Measurements from ENCODE around the gene NOXO1.

NOXO1 gene

GRCh38 chr16:2009164-2009711 lies 28.0 kb upstream of the NOXO1 start:
- no peaks in the 10 kb centered on the region for H3K27me3 ChIP-seq (ENCODE audit: insufficient read depth, low read length)
- peak overlapping the region; percentile 89; the same call in 1 of the 2 replicates for H3K9ac ChIP-seq (ENCODE audit: low read depth, low read length)
- H3K9me3 ChIP-seq (ENCODE audit: insufficient read depth, low read depth, low read length) = no peaks in the 10 kb centered on the region
- H3K36me3 ChIP-seq (ENCODE audit: insufficient read depth, low read depth, low read length) = peaks cover 4% of the 10 kb centered on the region; the same call in 1 of the 2 replicates
- H3K27ac ChIP-seq (ENCODE audit: low read length) = no peak overlapping the region
- H3K4me1 ChIP-seq (ENCODE audit: insufficient read depth, low read length) = peaks cover 13% of the 10 kb centered on the region
- H3K4me3 ChIP-seq (ENCODE audit: low read length) = peak overlapping the region; percentile 80

GRCh38 chr16:2008631-2009163 lies 27.4 kb upstream of the NOXO1 start:
- Histone ChIP-seq H3K9me3 (ENCODE audit: insufficient read depth, low read depth, low read length) (no peaks in the 10 kb centered on the region), H3K27me3 (ENCODE audit: insufficient read depth, low read length) (no peaks in the 10 kb centered on the region), H3K9ac (ENCODE audit: low read depth, low read length) (peak overlapping the region; percentile 89; the same call in 1 of the 2 replicates), H3K27ac (ENCODE audit: low read length) (no peak overlapping the region), H3K36me3 (ENCODE audit: insufficient read depth, low read depth, low read length) (peaks cover 4% of the 10 kb centered on the region; the same call in 1 of the 2 replicates), H3K4me1 (ENCODE audit: insufficient read depth, low read length) (peaks cover 14% of the 10 kb centered on the region), H3K4me3 (ENCODE audit: low read length) (peak overlapping the region; percentile 80)

GRCh38 chr16:2008009-2008526 lies 26.8 kb upstream of the NOXO1 start:
- Histone ChIP-seq H3K9me3 (ENCODE audit: insufficient read depth, low read depth, low read length) (no peaks in the 10 kb centered on the region), H3K27ac (ENCODE audit: low read length) (no peak overlapping the region), H3K36me3 (ENCODE audit: insufficient read depth, low read depth, low read length) (peaks cover 9% of the 10 kb centered on the region), H3K4me3 (ENCODE audit: low read length) (peak overlapping the region; percentile 80), H3K4me1 (ENCODE audit: insufficient read depth, low read length) (peaks cover 14% of the 10 kb centered on the region), H3K27me3 (ENCODE audit: insufficient read depth, low read length) (no peaks in the 10 kb centered on the region), H3K9ac (ENCODE audit: low read depth, low read length) (peak overlapping the region; percentile 89; the same call in 1 of the 2 replicates)

GRCh38 chr16:2007081-2007836 lies 26.0 kb upstream of the NOXO1 start:
- Histone ChIP-seq H3K27me3 (ENCODE audit: insufficient read depth, low read length) (no peaks in the 10 kb centered on the region), H3K4me1 (ENCODE audit: insufficient read depth, low read length) (peaks cover 14% of the 10 kb centered on the region), H3K4me3 (ENCODE audit: low read length) (no peak overlapping the region), H3K27ac (ENCODE audit: low read length) (no peak overlapping the region), H3K36me3 (ENCODE audit: insufficient read depth, low read depth, low read length) (peaks cover 17% of the 10 kb centered on the region), H3K9ac (ENCODE audit: low read depth, low read length) (no peak overlapping the region; the same call in 1 of the 2 replicates), H3K9me3 (ENCODE audit: insufficient read depth, low read depth, low read length) (no peaks in the 10 kb centered on the region)

GRCh38 chr16:2006317-2006716 lies 25.0 kb upstream of the NOXO1 start:
- Histone ChIP-seq H3K4me1 (ENCODE audit: insufficient read depth, low read length) (peaks cover 14% of the 10 kb centered on the region), H3K4me3 (ENCODE audit: low read length) (no peak overlapping the region), H3K27ac (ENCODE audit: low read length) (no peak overlapping the region), H3K36me3 (ENCODE audit: insufficient read depth, low read depth, low read length) (peaks cover 27% of the 10 kb centered on the region), H3K27me3 (ENCODE audit: insufficient read depth, low read length) (no peaks in the 10 kb centered on the region), H3K9ac (ENCODE audit: low read depth, low read length) (no peak overlapping the region), H3K9me3 (ENCODE audit: insufficient read depth, low read depth, low read length) (no peaks in the 10 kb centered on the region)

GRCh38 chr16:2005646-2006045 lies 24.4 kb upstream of the NOXO1 start:
- Histone ChIP-seq H3K9ac (ENCODE audit: low read depth, low read length) (no peak overlapping the region), H3K36me3 (ENCODE audit: insufficient read depth, low read depth, low read length) (peaks cover 34% of the 10 kb centered on the region), H3K27me3 (ENCODE audit: insufficient read depth, low read length) (no peaks in the 10 kb centered on the region), H3K27ac (ENCODE audit: low read length) (no peak overlapping the region), H3K9me3 (ENCODE audit: insufficient read depth, low read depth, low read length) (no peaks in the 10 kb centered on the region), H3K4me1 (ENCODE audit: insufficient read depth, low read length) (peaks cover 14% of the 10 kb centered on the region), H3K4me3 (ENCODE audit: low read length) (no peak overlapping the region)

- Histone ChIP-seq H3K4me1 (ENCODE audit: insufficient read depth, low read length) (peaks cover 11% of the 10 kb centered on the region), H3K27ac (ENCODE audit: low read length) (no peak overlapping the region), H3K4me3 (ENCODE audit: low read length) (no peak overlapping the region), H3K36me3 (ENCODE audit: insufficient read depth, low read depth, low read length) (peaks cover 40% of the 10 kb centered on the region), H3K9ac (ENCODE audit: low read depth, low read length) (no peak overlapping the region; the same call in 1 of the 2 replicates), H3K27me3 (ENCODE audit: insufficient read depth, low read length) (no peaks in the 10 kb centered on the region), H3K9me3 (ENCODE audit: insufficient read depth, low read depth, low read length) (no peaks in the 10 kb centered on the region)
Observed at GRCh38 chr16:2004795-2005517, 23.7 kb upstream of the NOXO1 start.

- Histone ChIP-seq H3K27me3 (ENCODE audit: insufficient read depth, low read length) (no peaks in the 10 kb centered on the region), H3K9me3 (ENCODE audit: insufficient read depth, low read depth, low read length) (no peaks in the 10 kb centered on the region), H3K4me3 (ENCODE audit: low read length) (peak overlapping the region; percentile 36; the same call in 1 of the 2 replicates), H3K4me1 (ENCODE audit: insufficient read depth, low read length) (peaks cover 11% of the 10 kb centered on the region), H3K9ac (ENCODE audit: low read depth, low read length) (peak overlapping the region; percentile 61; the same call in 1 of the 2 replicates), H3K27ac (ENCODE audit: low read length) (peak overlapping the region; percentile 37), H3K36me3 (ENCODE audit: insufficient read depth, low read depth, low read length) (peaks cover 50% of the 10 kb centered on the region)
Observed at GRCh38 chr16:2003827-2004641, 22.8 kb upstream of the NOXO1 start.

- Histone ChIP-seq H3K4me3 (ENCODE audit: low read length) (no peak overlapping the region), H3K9ac (ENCODE audit: low read depth, low read length) (no peak overlapping the region), H3K27ac (ENCODE audit: low read length) (no peak overlapping the region), H3K9me3 (ENCODE audit: insufficient read depth, low read depth, low read length) (no peaks in the 10 kb centered on the region), H3K27me3 (ENCODE audit: insufficient read depth, low read length) (no peaks in the 10 kb centered on the region), H3K36me3 (ENCODE audit: insufficient read depth, low read depth, low read length) (peaks cover 52% of the 10 kb centered on the region), H3K4me1 (ENCODE audit: insufficient read depth, low read length) (peaks cover 8% of the 10 kb centered on the region)
Observed at GRCh38 chr16:2003231-2003826, 22.1 kb upstream of the NOXO1 start.

GRCh38 chr16:2002406-2003230 lies 21.3 kb upstream of the NOXO1 start:
- no peak overlapping the region for H3K4me3 ChIP-seq (ENCODE audit: low read length)
- H3K9me3 ChIP-seq (ENCODE audit: insufficient read depth, low read depth, low read length) = no peaks in the 10 kb centered on the region
- no peak overlapping the region for H3K27ac ChIP-seq (ENCODE audit: low read length)
- H3K27me3 ChIP-seq (ENCODE audit: insufficient read depth, low read length) = no peaks in the 10 kb centered on the region
- H3K36me3 ChIP-seq (ENCODE audit: insufficient read depth, low read depth, low read length) = peaks cover 57% of the 10 kb centered on the region
- peaks cover 4% of the 10 kb centered on the region for H3K4me1 ChIP-seq (ENCODE audit: insufficient read depth, low read length)
- H3K9ac ChIP-seq (ENCODE audit: low read depth, low read length) = no peak overlapping the region

Measured in iPS-20b (cell line).